Panc1 (cell line): Measurements from ENCODE around the gene SLC19A1.

Experiments used
- CTCF ChIP-seq: fragments of 450-650 bp; IDR thresholded peaks from 2 replicates; pipeline ENCODE4 v1.5.1; 2017; ENCODE audit warnings: mild to moderate bottlenecking
- POLR2AphosphoS5 ChIP-seq: IDR thresholded peaks from 2 replicates; pipeline ENCODE4 v1.6.1; 2012; ENCODE audit warnings: mild to moderate bottlenecking, low read depth, low read length, moderate library complexity
- REST ChIP-seq, 2 experiments: IDR thresholded peaks; 2 replicates each; pipeline ENCODE4 v1.6.1; 2011 to 2012; ENCODE audit warnings: low read depth in 2 of 2, control low read depth in 1 of 2, low read length in 1 of 2, mild to moderate bottlenecking in 1 of 2, moderate library complexity in 1 of 2; ENCODE audit not compliant: insufficient read depth in 1 of 2
- SIN3A ChIP-seq: IDR thresholded peaks from 2 replicates; pipeline ENCODE4 v1.6.1; 2012; ENCODE audit warnings: low read depth, mild to moderate bottlenecking, low read length, moderate library complexity, borderline replicate concordance; ENCODE audit not compliant: insufficient read depth
- TCF7L2 ChIP-seq: IDR thresholded peaks from 2 replicates; pipeline ENCODE4 v1.6.1; 2011; ENCODE audit warnings: mild to moderate bottlenecking, low read depth, low read length, inconsistent platforms

DNA sequence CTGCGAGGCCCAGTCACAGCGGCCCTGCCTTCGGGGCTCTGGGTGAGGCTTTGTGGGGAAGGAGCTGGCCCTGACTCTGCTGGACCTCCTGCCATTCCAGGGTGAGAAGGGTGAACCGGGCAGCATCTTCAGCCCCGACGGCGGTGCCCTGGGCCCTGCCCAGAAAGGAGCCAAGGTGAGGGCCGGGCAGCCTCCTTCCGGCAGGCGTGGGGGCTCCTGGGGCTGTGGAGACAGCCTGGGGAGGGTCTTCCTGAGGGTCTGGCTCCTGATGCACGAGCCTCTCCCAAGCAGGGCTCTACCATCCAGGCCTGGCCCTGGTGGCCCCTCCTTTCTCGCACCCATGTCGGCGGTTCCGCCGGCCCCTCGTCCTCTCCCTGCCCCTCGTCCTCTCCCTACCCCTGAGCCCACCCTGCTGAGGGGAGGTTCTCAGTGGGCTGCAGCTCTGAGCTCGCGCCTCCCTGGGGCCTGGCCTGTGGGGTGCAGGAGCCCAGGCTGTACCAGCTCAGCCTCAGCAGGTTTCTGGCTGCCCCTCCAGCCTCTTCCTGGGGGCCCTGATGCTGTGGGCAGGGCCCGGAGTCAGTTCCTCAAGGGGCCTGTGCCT lies 48.7 kb downstream of the SLC19A1 start:
- TF ChIP-seq CTCF (no peak), POLR2AphosphoS5 (no peak; the same call in 1 of the 2 replicates), SIN3A (no peak), TCF7L2 (no peak), REST (IDR thresholded peaks at IDR 0.05; ENCODE audit: insufficient read depth in 1 of 2, low read depth in 2 of 2, low read length in 1 of 2) (no peak)
